ENCODE results near the gene PFDN5.
"Not testable (repeated sequence)": the region's sequence is repeated elsewhere in the genome, so short reads cannot be mapped to it uniquely, and the experiment has no call there.

PFDN5 gene

GRCh38 chr12:53327435-53328042, 32.2 kb downstream of the PFDN5 start:
- DNase-seq (ENCODE audit: low spot score): no peak

DNA sequence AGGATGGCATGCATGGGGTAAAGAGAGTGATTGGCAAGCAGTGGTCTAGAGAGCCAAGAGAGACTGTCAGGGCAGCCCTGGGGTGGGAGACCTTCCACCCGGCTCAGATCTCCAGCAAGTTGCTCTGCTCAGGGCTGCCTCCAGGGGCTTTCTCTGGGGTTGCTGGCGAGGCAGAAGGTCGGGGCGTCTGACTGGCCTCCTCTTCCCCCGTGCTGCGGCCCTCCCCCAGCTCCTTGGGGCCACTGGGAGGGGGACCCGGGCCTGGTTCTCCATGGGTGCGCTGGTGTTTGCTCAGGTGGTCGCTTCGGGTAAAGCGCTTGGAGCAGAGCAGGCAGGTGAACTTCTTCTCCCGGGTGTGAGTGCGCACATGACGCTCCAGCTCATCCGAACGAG, 32.7 kb downstream of the PFDN5 start:
- DNase-seq (ENCODE audit: low spot score): no peak

DNA sequence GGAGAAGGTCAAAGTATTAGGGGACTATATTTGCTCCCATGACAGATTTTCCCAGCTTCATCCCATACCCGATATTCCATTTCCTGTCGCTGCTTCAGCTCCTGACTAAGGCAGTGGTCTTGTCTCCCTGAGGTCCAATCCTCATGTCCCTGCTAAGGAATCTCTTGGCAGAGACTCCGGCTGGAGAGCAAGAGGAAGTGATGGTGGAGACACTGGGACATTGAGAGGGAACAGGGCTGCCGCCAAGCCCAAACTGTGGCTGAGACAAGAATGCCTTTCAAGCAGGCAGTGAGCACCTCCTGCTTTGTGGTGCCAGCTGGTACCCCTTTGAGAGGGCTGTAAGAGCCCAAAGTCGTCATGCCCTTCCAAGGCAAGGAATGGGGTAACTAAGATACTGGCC, 35.3 kb downstream of the PFDN5 start:
- DNase-seq (ENCODE audit: low spot score): no peak

DNA sequence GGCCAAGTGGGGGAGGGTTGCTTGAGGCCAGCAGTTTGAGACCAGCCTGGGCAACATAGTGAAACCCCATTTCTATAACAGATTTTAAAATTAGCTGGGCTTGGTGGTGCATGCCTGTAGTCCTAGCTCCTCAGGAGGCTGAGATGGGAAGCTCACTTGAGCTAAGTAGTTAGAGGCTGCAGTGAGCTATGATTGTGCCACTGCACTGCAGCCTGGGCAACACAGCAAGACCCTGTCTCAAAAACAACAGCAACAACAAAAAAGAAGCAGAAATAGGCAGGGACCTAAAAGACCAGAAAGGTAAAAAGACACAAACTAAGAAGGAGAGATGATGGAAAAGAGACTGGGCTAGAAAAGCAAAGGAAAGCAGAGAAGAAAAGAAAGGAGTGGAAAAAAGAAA, 37.0 kb downstream of the PFDN5 start:
- not testable (repeated sequence) for DNase-seq (ENCODE audit: low spot score)

DNA sequence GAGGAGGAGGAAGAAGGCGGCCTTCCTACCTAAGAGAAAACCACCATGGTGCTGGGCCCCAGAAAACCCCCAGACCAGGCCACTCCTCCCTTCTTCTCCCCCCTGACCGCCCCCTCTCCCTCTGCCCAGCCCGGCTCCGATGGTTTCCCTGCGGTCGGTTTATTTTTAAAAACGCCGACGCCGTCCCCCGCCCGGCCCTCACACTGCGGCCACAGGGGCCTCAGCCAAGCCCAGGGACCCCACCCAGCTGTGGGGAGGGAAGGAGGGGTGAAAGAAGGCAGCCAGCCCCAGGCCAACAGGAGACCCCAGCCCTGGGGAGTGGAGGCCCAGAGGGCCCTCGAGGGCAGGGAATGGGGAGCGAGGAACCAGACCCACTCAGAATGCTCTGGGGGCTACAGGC, 37.4 kb downstream of the PFDN5 start:
- DNase-seq (ENCODE audit: low spot score): no peak

GRCh38 chr12:53333289-53333688, 37.9 kb downstream of the PFDN5 start:
- no peak for DNase-seq (ENCODE audit: low spot score)

DNA sequence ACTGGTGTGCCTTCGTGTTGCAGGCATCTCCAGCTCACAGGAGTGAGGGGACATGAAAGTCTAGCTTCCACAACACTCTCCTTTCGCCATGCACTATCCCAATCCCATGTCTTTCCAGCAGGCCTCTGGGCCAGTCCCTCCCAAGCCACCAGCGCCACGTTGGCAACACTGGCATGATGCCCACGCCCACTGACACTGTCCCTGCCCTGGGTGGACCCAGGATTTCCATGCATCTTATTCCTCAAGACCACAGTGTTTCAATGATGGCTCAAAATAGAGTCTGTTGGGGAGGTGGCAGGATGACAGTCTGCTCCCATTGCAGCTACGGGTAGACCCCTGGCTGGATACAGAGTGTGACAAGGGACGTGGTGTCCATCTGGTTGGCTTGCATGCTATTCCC, 38.5 kb downstream of the PFDN5 start:
- no peak for DNase-seq (ENCODE audit: low spot score)

GRCh38 chr12:53334822-53335221, 39.5 kb downstream of the PFDN5 start:
- no peak for DNase-seq (ENCODE audit: low spot score)

DNA sequence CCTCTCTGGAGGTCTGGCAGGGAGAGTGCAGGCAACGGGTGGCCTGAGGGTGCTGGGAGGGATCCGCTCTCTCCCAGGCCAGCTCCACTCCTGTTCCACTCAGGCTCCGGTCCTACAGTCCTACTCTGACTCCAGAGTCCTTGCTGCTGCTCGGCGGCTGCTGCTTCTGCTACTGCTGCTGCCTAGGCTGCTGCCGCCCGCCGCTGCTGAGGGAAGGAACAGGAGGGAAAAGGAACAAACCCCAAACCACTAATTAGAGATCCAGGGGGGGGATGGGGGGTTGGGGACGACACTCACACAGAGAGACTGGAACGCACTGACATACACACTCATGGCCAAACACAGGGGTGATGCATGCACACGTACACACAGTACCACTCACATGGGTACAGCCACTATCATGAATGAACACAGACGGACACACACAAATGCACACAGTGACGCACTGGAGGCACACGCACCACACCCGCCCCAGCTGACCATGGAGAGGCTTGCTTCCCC, 40.9 kb downstream of the PFDN5 start, which contains the start of gene SP7:
Gene SP7 (minus strand): TSS at position 174 of the 501 bp plus-strand sequence. CDS start 708 bp downstream, outside the sequence.
- DNase-seq (ENCODE audit: low spot score): no peak

DNA sequence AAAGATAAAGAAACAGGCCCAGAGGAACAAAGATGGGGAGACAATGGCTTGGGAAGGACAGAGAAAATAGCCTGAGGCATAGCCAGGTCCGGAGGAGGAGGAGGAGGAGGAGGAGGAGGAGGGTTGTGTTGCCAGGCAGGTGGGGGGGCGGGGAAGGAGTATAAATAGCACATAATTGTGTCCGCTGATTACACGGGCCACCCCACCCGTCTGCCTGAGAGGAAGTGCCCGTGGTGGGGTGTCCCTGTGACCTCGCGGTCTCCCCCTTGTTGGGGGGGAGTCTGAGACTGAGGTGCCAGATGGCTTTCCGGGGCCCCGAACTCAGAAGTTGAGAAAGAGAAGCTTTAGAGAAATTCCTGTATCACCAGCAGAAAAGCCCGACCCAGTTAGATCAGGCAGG, 42.7 kb downstream of the PFDN5 start:
- DNase-seq (ENCODE audit: low spot score): no peak

DNA sequence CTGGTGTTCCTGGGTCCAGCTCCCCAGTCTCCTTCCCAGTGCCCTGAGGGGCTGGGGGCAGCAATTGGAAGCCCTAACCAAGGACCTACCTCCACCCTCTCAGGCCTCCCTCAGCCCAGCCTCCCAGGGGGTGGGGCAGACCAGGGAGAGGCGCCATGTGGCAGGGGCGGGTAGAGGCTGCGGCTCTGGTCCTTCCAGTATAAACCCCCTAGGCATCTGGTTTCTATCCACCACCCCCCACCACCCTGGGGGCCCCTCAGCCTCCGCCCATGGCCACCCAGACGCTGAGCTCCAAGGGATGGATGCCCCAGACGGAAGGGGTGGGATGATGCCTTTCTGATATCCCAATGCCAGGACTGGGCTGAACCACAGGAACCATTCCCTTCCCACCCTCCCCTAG, 43.6 kb downstream of the PFDN5 start:
- DNase-seq (ENCODE audit: low spot score): no peak

DNA sequence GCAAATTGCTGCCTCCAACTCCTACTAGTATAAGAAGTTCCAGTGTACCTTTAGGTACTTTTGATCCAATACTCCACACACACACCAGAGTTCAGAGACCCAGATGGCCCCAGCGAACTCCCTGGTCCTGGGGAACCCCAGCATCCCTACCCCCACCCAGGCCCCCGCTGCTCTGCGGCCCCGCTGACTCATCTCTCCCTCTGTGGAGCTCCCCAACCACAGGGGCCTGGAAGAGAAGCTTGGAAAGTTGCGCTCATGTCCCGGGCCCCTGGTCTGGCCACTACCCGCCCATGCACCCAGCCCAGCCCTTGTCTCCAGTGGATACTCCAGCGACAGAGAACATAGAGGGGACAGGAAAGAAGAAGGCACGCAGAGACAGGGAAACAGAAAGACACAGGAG, 45.1 kb downstream of the PFDN5 start:
- DNase-seq (ENCODE audit: low spot score): no peak

- DNase-seq (ENCODE audit: low spot score): no peak
Observed at GRCh38 chr12:53343449-53343848, 48.1 kb downstream of the PFDN5 start.

- DNase-seq (ENCODE audit: low spot score): no peak
Observed at GRCh38 chr12:53343969-53344368, 48.6 kb downstream of the PFDN5 start.

- no peak for DNase-seq (ENCODE audit: low spot score)
Observed at GRCh38 chr12:53344487-53344823, 49.1 kb downstream of the PFDN5 start.

DNA sequence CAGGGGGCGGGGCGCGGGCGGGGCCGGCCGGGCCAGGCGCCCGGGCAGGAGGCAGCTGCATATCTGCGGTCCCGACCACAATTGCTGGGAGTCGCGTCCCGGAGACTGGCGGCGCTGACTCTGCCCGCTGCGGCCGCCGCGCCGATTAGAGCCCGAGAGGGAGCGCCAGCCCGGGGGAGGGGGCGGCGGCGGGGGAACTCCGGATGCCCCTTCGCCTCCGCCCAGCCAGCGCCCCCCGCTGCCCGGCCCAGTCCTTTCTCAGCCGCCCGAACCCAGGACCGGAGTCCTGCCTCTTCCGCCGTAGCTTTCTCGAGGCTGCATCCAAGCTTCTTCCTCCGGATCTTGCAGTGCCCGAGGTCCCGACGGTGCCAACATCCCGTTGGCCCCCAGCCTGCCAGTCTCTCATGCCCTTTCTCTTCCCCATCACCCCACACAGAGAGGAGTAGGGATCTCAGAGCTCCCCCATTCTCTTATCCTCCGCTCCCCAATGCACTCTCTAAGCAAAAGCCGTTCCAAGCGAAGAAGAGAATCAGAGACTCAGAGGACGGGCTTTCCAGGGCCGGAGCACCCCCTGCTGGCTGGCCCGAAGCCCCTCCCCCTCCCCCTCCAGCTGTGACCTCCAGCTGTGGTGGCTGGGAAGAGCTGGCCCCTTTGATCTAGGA, 49.6 kb downstream of the PFDN5 start:
- DNase-seq (ENCODE audit: low spot score): peak; percentile 68

GRCh38 chr12:53345486-53346188, 50.3 kb downstream of the PFDN5 start:
- no peak for DNase-seq (ENCODE audit: low spot score)

GRCh38 chr12:53346491-53346890, 51.1 kb downstream of the PFDN5 start:
- DNase-seq (ENCODE audit: low spot score): no peak

DNA sequence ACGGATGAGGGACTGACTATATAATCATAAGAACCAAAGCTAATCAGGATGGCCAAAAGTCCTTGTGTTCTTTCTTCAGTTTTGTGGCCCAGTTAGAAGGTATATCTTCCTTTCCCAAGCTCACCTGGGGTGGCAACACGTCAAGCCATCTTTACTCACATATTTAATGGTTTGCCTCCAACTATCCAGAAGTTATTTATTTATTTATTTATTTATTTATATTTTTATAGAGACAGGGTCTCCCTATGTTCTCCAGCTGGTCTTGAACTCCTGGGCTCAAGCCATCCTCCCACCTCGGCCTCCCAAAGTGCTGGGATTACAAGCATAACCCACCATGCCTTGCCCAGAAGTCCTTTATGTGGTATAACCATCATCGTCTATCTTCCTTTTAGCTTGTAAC, 52.6 kb downstream of the PFDN5 start:
- no peak for DNase-seq (ENCODE audit: low spot score)
